GM19193 (cell line): Measurements from ENCODE around the gene DOCK2.

Experiments
- POLR2A ChIP-seq: IDR thresholded peaks from 4 replicates; pipeline ENCODE4 v1.6.1; 2011; ENCODE audit not compliant: insufficient read depth, insufficient read length; ENCODE audit errors: extremely low read depth

Gene DOCK2

GRCh38 chr5:169657127-169657526 is 20.1 kb downstream of the DOCK2 start:
- TF ChIP-seq POLR2A: no peak

- TF ChIP-seq POLR2A: no peak
Measured at GRCh38 chr5:169663537-169663936, 26.5 kb downstream of the DOCK2 start.

GRCh38 chr5:169666365-169666764 is 29.3 kb downstream of the DOCK2 start:
- TF ChIP-seq POLR2A: no peak

- TF ChIP-seq POLR2A: no peak
Measured at GRCh38 chr5:169667896-169668674, 31.0 kb downstream of the DOCK2 start.

GRCh38 chr5:169668732-169669131 is 31.7 kb downstream of the DOCK2 start:
- no peak for TF ChIP-seq POLR2A

- no peak for TF ChIP-seq POLR2A
Measured at GRCh38 chr5:169670769-169671525, 33.9 kb downstream of the DOCK2 start.

GRCh38 chr5:169682026-169682425 is 45.0 kb downstream of the DOCK2 start:
- TF ChIP-seq POLR2A: no peak

GRCh38 chr5:169686137-169686536 is 49.1 kb downstream of the DOCK2 start:
- no peak for TF ChIP-seq POLR2A

GRCh38 chr5:169688106-169688505 is 51.0 kb downstream of the DOCK2 start:
- no peak for TF ChIP-seq POLR2A

- no peak for TF ChIP-seq POLR2A
Measured at GRCh38 chr5:169691471-169691870, 54.4 kb downstream of the DOCK2 start.

- TF ChIP-seq POLR2A: no peak
Measured at GRCh38 chr5:169694091-169694625, 57.1 kb downstream of the DOCK2 start.

GRCh38 chr5:169695025-169695625 is 58.0 kb downstream of the DOCK2 start:
- no peak for TF ChIP-seq POLR2A

GRCh38 chr5:169695919-169696490 is 58.9 kb downstream of the DOCK2 start:
- no peak for TF ChIP-seq POLR2A

GRCh38 chr5:169696621-169697510 is 59.8 kb downstream of the DOCK2 start:
- TF ChIP-seq POLR2A: no peak
